K562 (cell line): Measurements from ENCODE around the gene SERTAD2. TPM values are rescaled to one million over a fixed set of nuclear protein-coding genes. Genes with fewer than 3 reads are reported as not detected.

Experiments
- polyA plus RNA-seq, 8 experiments: library from polyadenylated mRNA; depleted of rRNA in 4 of 8; stranded (reverse) in 5 of 8; unstranded in 3 of 8; fragments of >200 nt; fragmentation: Nextera tagmentation in 2 of 8; fragmentation: Illumina TruSeq in 1 of 8; extraction: Ambion mirVana in 2 of 8; extraction: Trizol in 1 of 8; gene quantifications; 2 replicates each; pipeline versions ENCODE4 v1.2.1 to v1.2.3, GENCODE V29; 2011 to 2014; ENCODE audit warnings: inconsistent platforms in 1 of 8, missing spikeins in 1 of 8
- total RNA-seq, 7 experiments: library from RNA; depleted of rRNA in 6 of 7; stranded (reverse); fragments of >200 nt in 6 of 7; fragmentation: Illumina TruSeq in 2 of 7; extraction: Trizol in 2 of 7; gene quantifications; 2 replicates each; pipeline versions ENCODE4 v1.2.1 to v1.2.3, GENCODE V29; 2011 to 2021; ENCODE audit warnings: low replicate concordance in 1 of 7
- TF ChIP-seq, protein P1 (sequence below), 2 experiments: fragments of 450-650 bp; formaldehyde crosslinking in 1 of 2; IDR thresholded peaks; 2 replicates each; pipeline versions ENCODE4 v1.4.0 to v1.6.1; 2014 to 2020; ENCODE audit warnings: mild to moderate bottlenecking in 2 of 2, borderline replicate concordance in 1 of 2, low read depth in 1 of 2
- TF ChIP-seq, protein P2 (sequence below), 2 experiments: fragments of 450-650 bp; conservative IDR thresholded peaks; 2 replicates each; pipeline ENCODE4 v1.6.1; 2017; ENCODE audit warnings: mild to moderate bottlenecking in 2 of 2, moderate library complexity in 2 of 2

The SERTAD2 gene
- total and polyA plus RNA-seq, 9 of the 15 experiments (the other 6 are each of a cell fraction or from before 2014, with no cell fraction given): 3.0 to 12.5 (median 6.1) TPM

DNA sequence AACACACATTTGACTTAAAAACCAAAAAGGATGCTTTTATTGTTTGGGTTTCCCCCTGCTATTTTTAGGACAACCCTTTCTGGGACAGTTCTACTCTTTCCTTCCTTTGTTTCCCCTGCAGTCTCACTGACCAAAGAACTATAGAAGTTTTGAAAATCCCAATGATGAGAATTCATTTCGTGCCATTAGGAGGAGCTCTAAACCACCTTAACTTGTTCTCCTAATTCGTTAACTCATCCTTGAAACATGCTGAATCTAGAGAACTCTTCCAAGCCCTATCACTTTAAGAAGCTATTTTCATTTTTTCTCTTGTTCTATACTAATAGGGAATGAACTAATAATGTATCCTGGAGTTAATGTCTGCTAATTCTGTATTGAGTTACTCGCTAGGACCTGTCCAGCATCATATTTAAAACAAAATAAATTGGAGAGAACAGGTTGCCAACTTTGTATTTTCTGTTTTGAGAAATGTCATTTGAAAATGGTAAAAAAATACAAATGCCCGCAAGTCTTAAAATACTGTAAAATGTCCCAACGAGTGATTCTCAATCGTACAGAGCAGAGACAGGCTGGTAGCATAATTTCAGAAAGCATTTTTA lies 66.7 kb downstream of the SERTAD2 start (continued):
- TF ChIP-seq, protein P1, sequence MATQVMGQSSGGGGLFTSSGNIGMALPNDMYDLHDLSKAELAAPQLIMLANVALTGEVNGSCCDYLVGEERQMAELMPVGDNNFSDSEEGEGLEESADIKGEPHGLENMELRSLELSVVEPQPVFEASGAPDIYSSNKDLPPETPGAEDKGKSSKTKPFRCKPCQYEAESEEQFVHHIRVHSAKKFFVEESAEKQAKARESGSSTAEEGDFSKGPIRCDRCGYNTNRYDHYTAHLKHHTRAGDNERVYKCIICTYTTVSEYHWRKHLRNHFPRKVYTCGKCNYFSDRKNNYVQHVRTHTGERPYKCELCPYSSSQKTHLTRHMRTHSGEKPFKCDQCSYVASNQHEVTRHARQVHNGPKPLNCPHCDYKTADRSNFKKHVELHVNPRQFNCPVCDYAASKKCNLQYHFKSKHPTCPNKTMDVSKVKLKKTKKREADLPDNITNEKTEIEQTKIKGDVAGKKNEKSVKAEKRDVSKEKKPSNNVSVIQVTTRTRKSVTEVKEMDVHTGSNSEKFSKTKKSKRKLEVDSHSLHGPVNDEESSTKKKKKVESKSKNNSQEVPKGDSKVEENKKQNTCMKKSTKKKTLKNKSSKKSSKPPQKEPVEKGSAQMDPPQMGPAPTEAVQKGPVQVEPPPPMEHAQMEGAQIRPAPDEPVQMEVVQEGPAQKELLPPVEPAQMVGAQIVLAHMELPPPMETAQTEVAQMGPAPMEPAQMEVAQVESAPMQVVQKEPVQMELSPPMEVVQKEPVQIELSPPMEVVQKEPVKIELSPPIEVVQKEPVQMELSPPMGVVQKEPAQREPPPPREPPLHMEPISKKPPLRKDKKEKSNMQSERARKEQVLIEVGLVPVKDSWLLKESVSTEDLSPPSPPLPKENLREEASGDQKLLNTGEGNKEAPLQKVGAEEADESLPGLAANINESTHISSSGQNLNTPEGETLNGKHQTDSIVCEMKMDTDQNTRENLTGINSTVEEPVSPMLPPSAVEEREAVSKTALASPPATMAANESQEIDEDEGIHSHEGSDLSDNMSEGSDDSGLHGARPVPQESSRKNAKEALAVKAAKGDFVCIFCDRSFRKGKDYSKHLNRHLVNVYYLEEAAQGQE (IDR thresholded peaks at IDR 0.05; ENCODE audit: borderline replicate concordance): peak; percentile 65
- TF ChIP-seq, protein P1 (CRISPR knock-in tag; IDR thresholded peaks at IDR 0.05; ENCODE audit: low read depth): no peak
- TF ChIP-seq, protein P2, sequence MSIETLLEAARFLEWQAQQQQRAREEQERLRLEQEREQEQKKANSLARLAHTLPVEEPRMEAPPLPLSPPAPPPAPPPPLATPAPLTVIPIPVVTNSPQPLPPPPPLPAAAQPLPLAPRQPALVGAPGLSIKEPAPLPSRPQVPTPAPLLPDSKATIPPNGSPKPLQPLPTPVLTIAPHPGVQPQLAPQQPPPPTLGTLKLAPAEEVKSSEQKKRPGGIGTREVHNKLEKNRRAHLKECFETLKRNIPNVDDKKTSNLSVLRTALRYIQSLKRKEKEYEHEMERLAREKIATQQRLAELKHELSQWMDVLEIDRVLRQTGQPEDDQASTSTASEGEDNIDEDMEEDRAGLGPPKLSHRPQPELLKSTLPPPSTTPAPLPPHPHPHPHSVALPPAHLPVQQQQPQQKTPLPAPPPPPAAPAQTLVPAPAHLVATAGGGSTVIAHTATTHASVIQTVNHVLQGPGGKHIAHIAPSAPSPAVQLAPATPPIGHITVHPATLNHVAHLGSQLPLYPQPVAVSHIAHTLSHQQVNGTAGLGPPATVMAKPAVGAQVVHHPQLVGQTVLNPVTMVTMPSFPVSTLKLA (conservative IDR thresholded peaks at IDR 0.05): no peak
- TF ChIP-seq, all 486 proteins: peak for 10
